HG03280 (cell line): ENCODE data around the gene IFNAR1.
A peak's percentile ranks its signal among the peaks of the same experiment; 100 is the strongest.

Experiments used
- ATAC-seq: cut with Tn5 transposase; IDR thresholded peaks from one replicate; pipeline ENCODE4 v1.9.1; 2021; ENCODE audit warnings: mild to moderate bottlenecking, moderate library complexity; ENCODE audit not compliant: unreplicated experiment

IFNAR1 gene

GRCh38 chr21:33324291-33325221, at the start of gene IFNAR1:
Gene IFNAR1, plus strand, starts transcription at chr21:33324970. Its CDS starts 86 bp downstream, at chr21:33325056.
- ATAC-seq: peak; percentile 86

- ATAC-seq: no peak
Observed at GRCh38 chr21:33278721-33279120, 46.0 kb upstream of the IFNAR1 start.

- ATAC-seq: no peak
Observed at GRCh38 chr21:33279330-33279820, 45.4 kb upstream of the IFNAR1 start.

GRCh38 chr21:33281096-33281652, 43.6 kb upstream of the IFNAR1 start:
- no peak for ATAC-seq

GRCh38 chr21:33283203-33283602, 41.6 kb upstream of the IFNAR1 start:
- ATAC-seq: no peak

- ATAC-seq: no peak
Observed at GRCh38 chr21:33286076-33286475, 38.7 kb upstream of the IFNAR1 start.

GRCh38 chr21:33286600-33287456, 37.9 kb upstream of the IFNAR1 start:
- no peak for ATAC-seq

- ATAC-seq: no peak
Observed at GRCh38 chr21:33289199-33289819, 35.5 kb upstream of the IFNAR1 start.

GRCh38 chr21:33290441-33290840, 34.3 kb upstream of the IFNAR1 start:
- ATAC-seq: no peak

- ATAC-seq: no peak
Observed at GRCh38 chr21:33291686-33292085, 33.1 kb upstream of the IFNAR1 start.

GRCh38 chr21:33292724-33293123, 32.0 kb upstream of the IFNAR1 start:
- no peak for ATAC-seq

GRCh38 chr21:33293136-33293535, 31.6 kb upstream of the IFNAR1 start:
- no peak for ATAC-seq

GRCh38 chr21:33293811-33294216, 31.0 kb upstream of the IFNAR1 start:
- no peak for ATAC-seq

GRCh38 chr21:33296156-33296555, 28.6 kb upstream of the IFNAR1 start:
- no peak for ATAC-seq

- ATAC-seq: peak; percentile 62
Observed at GRCh38 chr21:33299181-33299752, 25.5 kb upstream of the IFNAR1 start.

- ATAC-seq: no peak
Observed at GRCh38 chr21:33300701-33301631, 23.8 kb upstream of the IFNAR1 start.

- ATAC-seq: no peak
Observed at GRCh38 chr21:33301632-33302002, 23.2 kb upstream of the IFNAR1 start.

GRCh38 chr21:33302055-33302454, 22.7 kb upstream of the IFNAR1 start:
- no peak for ATAC-seq

GRCh38 chr21:33302796-33303195, 22.0 kb upstream of the IFNAR1 start:
- no peak for ATAC-seq
